Liver (tissue), 9 donors: ENCODE results near the gene OPN1MW. TPM values are rescaled to one million over a fixed set of nuclear protein-coding genes. Genes with fewer than 3 reads are reported as not detected.
A peak's percentile ranks its signal among the peaks of the same experiment; 100 is the strongest.
"Not testable (repeated sequence)": the region's sequence is repeated elsewhere in the genome, so short reads cannot be mapped to it uniquely, and the experiment has no call there.

Experiments
- DNase-seq: peaks from one replicate; pipeline ENCODE4 v3.0.0-alpha.2; 2017; ENCODE audit warnings: low spot score
- H3K27ac ChIP-seq, 2 donors: one replicate each; pipeline ENCODE4 v1.7.0; 2013; ENCODE audit warnings: inconsistent platforms in 2 of 2, low read length in 2 of 2, control low read depth in 1 of 2, low read depth in 1 of 2, mild to moderate bottlenecking in 1 of 2
- H3K27me3 ChIP-seq, 4 donors: one replicate each; pipeline versions ENCODE4 v1.6.1 to v1.7.0; 2013; ENCODE audit warnings: low read length in 3 of 4, inconsistent platforms in 1 of 4, mild to moderate bottlenecking in 1 of 4, moderate library complexity in 1 of 4; ENCODE audit not compliant: control insufficient read depth in 4 of 4, insufficient read depth in 4 of 4
- H3K36me3 ChIP-seq, 4 donors: one replicate each; pipeline versions ENCODE4 v1.6.1 to v1.7.0; 2013; ENCODE audit warnings: low read length in 3 of 4, mild to moderate bottlenecking in 3 of 4, low read depth in 1 of 4, moderate library complexity in 1 of 4; ENCODE audit not compliant: control insufficient read depth in 4 of 4, insufficient read depth in 3 of 4
- H3K4me1 ChIP-seq, 4 donors: one replicate each; pipeline versions ENCODE4 v1.6.1 to v1.7.0; 2013; ENCODE audit warnings: low read length in 3 of 4, mild to moderate bottlenecking in 3 of 4, moderate library complexity in 1 of 4; ENCODE audit not compliant: control insufficient read depth in 4 of 4, insufficient read depth in 4 of 4
- H3K4me3 ChIP-seq, 3 donors: one replicate each; pipeline versions ENCODE4 v1.6.1 to v1.7.0; 2013; ENCODE audit warnings: low read length in 3 of 3, control low read depth in 1 of 3, low read depth in 1 of 3, mild to moderate bottlenecking in 1 of 3
- H3K9ac ChIP-seq, 2 donors: one replicate each; pipeline ENCODE4 v1.7.0; 2013; ENCODE audit warnings: low read length in 2 of 2, mild to moderate bottlenecking in 2 of 2, moderate library complexity in 2 of 2, control low read depth in 1 of 2, low read depth in 1 of 2
- H3K9me3 ChIP-seq, 4 donors: one replicate each; pipeline versions ENCODE4 v1.6.1 to v1.7.0; 2013; ENCODE audit warnings: low read length in 3 of 4; ENCODE audit not compliant: control insufficient read depth in 4 of 4
- EGR1 ChIP-seq, 2 donors: IDR thresholded peaks; 2 replicates each; pipeline ENCODE4 v1.6.1; 2016 to 2018; ENCODE audit warnings: antibody characterized with exemption in 2 of 2, low read depth in 2 of 2
- FOXA1 ChIP-seq: IDR thresholded peaks from 2 replicates; pipeline ENCODE4 v1.6.1; 2016; ENCODE audit warnings: antibody characterized with exemption
- FOXA2 ChIP-seq: IDR thresholded peaks from 2 replicates; pipeline ENCODE4 v1.6.1; 2016; ENCODE audit warnings: antibody characterized with exemption
- GABPA ChIP-seq, 2 donors: IDR thresholded peaks in 1 of 2; conservative IDR thresholded peaks in 1 of 2; 2 replicates each; pipeline ENCODE4 v1.6.1; 2016; ENCODE audit warnings: antibody characterized with exemption in 2 of 2, mild to moderate bottlenecking in 1 of 2, moderate library complexity in 1 of 2
- HNF4A ChIP-seq, 2 donors: conservative IDR thresholded peaks; 2 replicates each; pipeline ENCODE4 v1.6.1; 2016; ENCODE audit warnings: antibody characterized with exemption in 2 of 2, mild to moderate bottlenecking in 2 of 2
- HNF4G ChIP-seq: IDR thresholded peaks from 2 replicates; pipeline ENCODE4 v1.6.1; 2016; ENCODE audit warnings: antibody characterized with exemption
- JUND ChIP-seq, 2 donors: IDR thresholded peaks; 2 replicates each; pipeline ENCODE4 v1.6.1; 2016; ENCODE audit warnings: antibody characterized with exemption in 2 of 2
- MAX ChIP-seq: IDR thresholded peaks from 2 replicates; pipeline ENCODE4 v1.6.1; 2016; ENCODE audit warnings: antibody characterized with exemption
- NR2F2 ChIP-seq: IDR thresholded peaks from 2 replicates; pipeline ENCODE4 v1.6.1; 2016; ENCODE audit warnings: antibody characterized with exemption
- RAD21 ChIP-seq, 2 donors: IDR thresholded peaks; 2 replicates each; pipeline ENCODE4 v1.6.1; 2016; ENCODE audit warnings: antibody characterized with exemption in 2 of 2, mild to moderate bottlenecking in 2 of 2
- RXRA ChIP-seq, 2 donors: IDR thresholded peaks; 2 replicates each; pipeline ENCODE4 v1.6.1; 2017 to 2018; ENCODE audit warnings: antibody characterized with exemption in 2 of 2, mild to moderate bottlenecking in 1 of 2
- SP1 ChIP-seq: IDR thresholded peaks from 2 replicates; pipeline ENCODE4 v1.6.1; 2018; ENCODE audit warnings: antibody characterized with exemption, mild to moderate bottlenecking
- TAF1 ChIP-seq: conservative IDR thresholded peaks from 2 replicates; pipeline ENCODE4 v1.6.1; 2016; ENCODE audit warnings: antibody characterized with exemption, mild to moderate bottlenecking
- YY1 ChIP-seq: IDR thresholded peaks from 2 replicates; pipeline ENCODE4 v1.6.1; 2016; ENCODE audit warnings: antibody characterized with exemption, mild to moderate bottlenecking
- WGBS: extraction: QIAGEN DNeasy Blood & Tissue Kit; methylation state at CpG from one replicate; pipeline ENCODE4 v1.1.7; 2013; 5-methylcytosine and 5-hydroxymethylcytosine counted together
- polyA plus RNA-seq, 2 donors: library from polyadenylated mRNA; stranded (reverse) in 1 of 2; unstranded in 1 of 2; fragments of 200-250 nt in 1 of 2; fragments of >200 nt in 1 of 2; fragmentation: Nextera tagmentation in 1 of 2; extraction: Ambion mirVana in 1 of 2; gene quantifications; one replicate each; pipeline versions ENCODE4 v1.2.1 to v1.2.3, GENCODE V29; 2013 to 2015
- total RNA-seq, 2 donors: library from RNA; depleted of rRNA; stranded (reverse); fragments of >200 nt; gene quantifications; one replicate each; pipeline ENCODE4 v1.2.3, GENCODE V29; 2014
- TF ChIP-seq, protein P1 (sequence below): IDR thresholded peaks from 2 replicates; pipeline ENCODE4 v1.6.1; 2016; ENCODE audit warnings: antibody characterized with exemption
- TF ChIP-seq, protein P2 (sequence below): IDR thresholded peaks from 2 replicates; pipeline ENCODE4 v1.6.1; 2016; ENCODE audit warnings: antibody characterized with exemption, mild to moderate bottlenecking
- TF ChIP-seq, protein P3 (sequence below): fragments of 150-350 bp; IDR thresholded peaks from 2 replicates; pipeline ENCODE4 v1.5.1; 2017; ENCODE audit warnings: improper control_type of control experiment, low read depth, low read length; ENCODE audit not compliant: missing input control
- donor health status: healthy.
- donor health status: healthy.
- donor health status: healthy.
- donor health status: healthy.
- donor health status: healthy.

Gene OPN1MW
- total RNA-seq (not detected), polyA plus RNA-seq (not detected)

GRCh38 chrX:154182296-154182695, at the start of gene OPN1MW:
Gene OPN1MW (plus strand): TSS chrX:154182596. CDS start chrX:154182678, 82 bp downstream.
- H3K9ac ChIP-seq, H3K27ac ChIP-seq, H3K27me3 ChIP-seq, H3K36me3 ChIP-seq, H3K9me3 ChIP-seq, H3K4me1 ChIP-seq, H3K4me3 ChIP-seq, DNase-seq: not testable (repeated sequence)
- no CpG with 5 or more reads among the region's 14 CpGs for WGBS

DNA sequence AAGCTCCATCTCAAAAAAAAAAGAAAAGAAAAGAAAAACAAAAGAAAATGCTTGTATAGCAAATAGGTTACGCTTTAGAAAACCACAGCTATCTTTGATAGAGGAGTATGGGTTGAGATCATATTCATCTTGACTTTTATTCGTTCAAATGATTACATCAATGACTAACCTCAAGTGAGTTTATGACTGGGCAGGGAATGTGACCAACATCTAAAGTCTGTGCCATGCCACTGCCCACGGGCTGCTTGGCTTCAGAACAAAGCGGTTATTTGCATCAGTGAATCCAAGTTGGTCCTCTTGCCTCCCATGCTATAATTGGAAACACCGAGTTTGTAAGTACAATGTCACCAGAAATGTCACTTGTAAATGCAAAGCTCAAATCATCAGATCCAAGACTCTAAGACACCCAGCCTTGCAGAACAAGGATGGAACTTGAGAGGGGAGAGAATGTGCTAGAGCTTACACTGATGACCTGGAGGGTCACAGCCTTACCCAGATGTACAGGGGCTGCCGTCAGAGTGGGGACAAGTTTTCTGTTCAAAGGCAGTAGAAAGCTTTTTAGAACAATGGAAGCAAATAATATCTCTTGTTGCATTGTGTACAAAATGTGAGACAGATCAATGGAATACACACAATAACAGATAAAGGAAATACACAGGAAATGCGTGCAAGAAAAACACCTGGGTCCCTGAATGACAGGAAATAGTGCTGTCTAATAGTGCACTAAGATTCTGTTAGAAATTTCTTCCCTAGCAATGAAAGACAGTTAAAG, 46.8 kb upstream of the OPN1MW start:
- WGBS, result 72% methylated on average over 7 of the region's 7 CpGs
- Histone ChIP-seq H3K27me3 (no peaks in the 10 kb centered on the region), H3K4me1 (no peaks in the 10 kb centered on the region), H3K9me3 (no peaks in the 10 kb centered on the region), H3K4me3 (no peak overlapping the region), H3K36me3 (no peaks in the 10 kb centered on the region), H3K9ac (no peak overlapping the region), H3K27ac (no peak overlapping the region)
- no peak for DNase-seq
- TF ChIP-seq TAF1 (no peak), HNF4A (conservative IDR thresholded peaks at IDR 0.05) (no peak), FOXA1 (no peak), HNF4G (no peak), RXRA (IDR thresholded peaks at IDR 0.05) (no peak), GABPA (IDR thresholded peaks at IDR 0.05 in 1 of 2, conservative IDR thresholded peaks at IDR 0.05 in 1 of 2) (no peak), EGR1 (IDR thresholded peaks at IDR 0.05; ENCODE audit: low read depth in 2 of 2) (no peak), JUND (IDR thresholded peaks at IDR 0.05) (no peak), MAX (no peak), NR2F2 (no peak)
- TF ChIP-seq, protein P1, sequence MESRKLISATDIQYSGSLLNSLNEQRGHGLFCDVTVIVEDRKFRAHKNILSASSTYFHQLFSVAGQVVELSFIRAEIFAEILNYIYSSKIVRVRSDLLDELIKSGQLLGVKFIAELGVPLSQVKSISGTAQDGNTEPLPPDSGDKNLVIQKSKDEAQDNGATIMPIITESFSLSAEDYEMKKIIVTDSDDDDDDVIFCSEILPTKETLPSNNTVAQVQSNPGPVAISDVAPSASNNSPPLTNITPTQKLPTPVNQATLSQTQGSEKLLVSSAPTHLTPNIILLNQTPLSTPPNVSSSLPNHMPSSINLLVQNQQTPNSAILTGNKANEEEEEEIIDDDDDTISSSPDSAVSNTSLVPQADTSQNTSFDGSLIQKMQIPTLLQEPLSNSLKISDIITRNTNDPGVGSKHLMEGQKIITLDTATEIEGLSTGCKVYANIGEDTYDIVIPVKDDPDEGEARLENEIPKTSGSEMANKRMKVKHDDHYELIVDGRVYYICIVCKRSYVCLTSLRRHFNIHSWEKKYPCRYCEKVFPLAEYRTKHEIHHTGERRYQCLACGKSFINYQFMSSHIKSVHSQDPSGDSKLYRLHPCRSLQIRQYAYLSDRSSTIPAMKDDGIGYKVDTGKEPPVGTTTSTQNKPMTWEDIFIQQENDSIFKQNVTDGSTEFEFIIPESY, result no peak

DNA sequence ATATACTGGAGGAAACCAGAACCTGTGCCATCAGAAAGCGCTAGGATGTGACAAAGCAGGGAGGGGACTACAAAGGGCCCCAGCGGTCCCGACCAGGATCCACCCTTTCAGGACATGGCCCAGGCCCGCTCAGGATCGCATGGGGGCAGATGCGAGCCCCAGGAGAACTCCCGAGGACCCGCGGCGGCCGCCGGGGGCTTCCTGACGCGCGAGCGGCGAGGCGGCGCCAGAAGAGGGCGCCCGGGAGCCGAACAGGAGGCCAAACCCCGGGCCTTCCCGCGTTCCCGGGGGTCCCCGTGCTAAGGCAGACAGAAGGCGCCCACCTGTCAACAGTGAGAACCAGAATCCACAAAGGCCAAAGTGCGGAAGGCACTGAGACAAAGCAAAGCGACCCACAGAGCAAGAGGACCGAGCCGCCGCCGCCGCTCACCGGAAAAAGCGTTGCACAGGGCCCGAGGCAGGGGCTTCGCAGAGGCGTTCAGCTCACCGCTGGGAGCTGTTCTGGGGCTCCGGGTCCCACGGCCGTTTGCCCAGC, 45.7 kb upstream of the OPN1MW start:
- Histone ChIP-seq H3K27ac (peak overlapping the region in 1 of 2 donors; percentile 42), H3K4me1 (no peaks in the 10 kb centered on the region), H3K36me3 (no peaks in the 10 kb centered on the region), H3K27me3 (no peaks in the 10 kb centered on the region), H3K4me3 (peak overlapping the region in 1 of 3 donors; percentile 49), H3K9ac (peak overlapping the region in 1 of 2 donors; percentile 53), H3K9me3 (no peaks in the 10 kb centered on the region)
- peak; percentile 67 for DNase-seq
- TF ChIP-seq JUND (IDR thresholded peaks at IDR 0.05), result no peak
- TF ChIP-seq MAX, result no peak
- no peak for TF ChIP-seq YY1
- TF ChIP-seq, protein P1, result no peak
- TF ChIP-seq, protein P2, sequence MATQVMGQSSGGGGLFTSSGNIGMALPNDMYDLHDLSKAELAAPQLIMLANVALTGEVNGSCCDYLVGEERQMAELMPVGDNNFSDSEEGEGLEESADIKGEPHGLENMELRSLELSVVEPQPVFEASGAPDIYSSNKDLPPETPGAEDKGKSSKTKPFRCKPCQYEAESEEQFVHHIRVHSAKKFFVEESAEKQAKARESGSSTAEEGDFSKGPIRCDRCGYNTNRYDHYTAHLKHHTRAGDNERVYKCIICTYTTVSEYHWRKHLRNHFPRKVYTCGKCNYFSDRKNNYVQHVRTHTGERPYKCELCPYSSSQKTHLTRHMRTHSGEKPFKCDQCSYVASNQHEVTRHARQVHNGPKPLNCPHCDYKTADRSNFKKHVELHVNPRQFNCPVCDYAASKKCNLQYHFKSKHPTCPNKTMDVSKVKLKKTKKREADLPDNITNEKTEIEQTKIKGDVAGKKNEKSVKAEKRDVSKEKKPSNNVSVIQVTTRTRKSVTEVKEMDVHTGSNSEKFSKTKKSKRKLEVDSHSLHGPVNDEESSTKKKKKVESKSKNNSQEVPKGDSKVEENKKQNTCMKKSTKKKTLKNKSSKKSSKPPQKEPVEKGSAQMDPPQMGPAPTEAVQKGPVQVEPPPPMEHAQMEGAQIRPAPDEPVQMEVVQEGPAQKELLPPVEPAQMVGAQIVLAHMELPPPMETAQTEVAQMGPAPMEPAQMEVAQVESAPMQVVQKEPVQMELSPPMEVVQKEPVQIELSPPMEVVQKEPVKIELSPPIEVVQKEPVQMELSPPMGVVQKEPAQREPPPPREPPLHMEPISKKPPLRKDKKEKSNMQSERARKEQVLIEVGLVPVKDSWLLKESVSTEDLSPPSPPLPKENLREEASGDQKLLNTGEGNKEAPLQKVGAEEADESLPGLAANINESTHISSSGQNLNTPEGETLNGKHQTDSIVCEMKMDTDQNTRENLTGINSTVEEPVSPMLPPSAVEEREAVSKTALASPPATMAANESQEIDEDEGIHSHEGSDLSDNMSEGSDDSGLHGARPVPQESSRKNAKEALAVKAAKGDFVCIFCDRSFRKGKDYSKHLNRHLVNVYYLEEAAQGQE, result no peak
- TF ChIP-seq NR2F2, result no peak
- TF ChIP-seq, protein P3, sequence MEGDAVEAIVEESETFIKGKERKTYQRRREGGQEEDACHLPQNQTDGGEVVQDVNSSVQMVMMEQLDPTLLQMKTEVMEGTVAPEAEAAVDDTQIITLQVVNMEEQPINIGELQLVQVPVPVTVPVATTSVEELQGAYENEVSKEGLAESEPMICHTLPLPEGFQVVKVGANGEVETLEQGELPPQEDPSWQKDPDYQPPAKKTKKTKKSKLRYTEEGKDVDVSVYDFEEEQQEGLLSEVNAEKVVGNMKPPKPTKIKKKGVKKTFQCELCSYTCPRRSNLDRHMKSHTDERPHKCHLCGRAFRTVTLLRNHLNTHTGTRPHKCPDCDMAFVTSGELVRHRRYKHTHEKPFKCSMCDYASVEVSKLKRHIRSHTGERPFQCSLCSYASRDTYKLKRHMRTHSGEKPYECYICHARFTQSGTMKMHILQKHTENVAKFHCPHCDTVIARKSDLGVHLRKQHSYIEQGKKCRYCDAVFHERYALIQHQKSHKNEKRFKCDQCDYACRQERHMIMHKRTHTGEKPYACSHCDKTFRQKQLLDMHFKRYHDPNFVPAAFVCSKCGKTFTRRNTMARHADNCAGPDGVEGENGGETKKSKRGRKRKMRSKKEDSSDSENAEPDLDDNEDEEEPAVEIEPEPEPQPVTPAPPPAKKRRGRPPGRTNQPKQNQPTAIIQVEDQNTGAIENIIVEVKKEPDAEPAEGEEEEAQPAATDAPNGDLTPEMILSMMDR, result peak; percentile 47
- no peak for TF ChIP-seq GABPA (IDR thresholded peaks at IDR 0.05 in 1 of 2, conservative IDR thresholded peaks at IDR 0.05 in 1 of 2)
- no peak for TF ChIP-seq FOXA2
- peak; percentile 62 to 75 for TF ChIP-seq RAD21 (IDR thresholded peaks at IDR 0.05)
- no peak for TF ChIP-seq SP1
- no peak for TF ChIP-seq TAF1
- WGBS, result 2% methylated on average over 44 of the region's 44 CpGs
